ENCODE results near the gene TRIM37.
A peak's percentile ranks its signal among the peaks of the same experiment; 100 is the strongest.
"Not testable (repeated sequence)": the region's sequence is repeated elsewhere in the genome, so short reads cannot be mapped to it uniquely, and the experiment has no call there.

The TRIM37 gene

DNA sequence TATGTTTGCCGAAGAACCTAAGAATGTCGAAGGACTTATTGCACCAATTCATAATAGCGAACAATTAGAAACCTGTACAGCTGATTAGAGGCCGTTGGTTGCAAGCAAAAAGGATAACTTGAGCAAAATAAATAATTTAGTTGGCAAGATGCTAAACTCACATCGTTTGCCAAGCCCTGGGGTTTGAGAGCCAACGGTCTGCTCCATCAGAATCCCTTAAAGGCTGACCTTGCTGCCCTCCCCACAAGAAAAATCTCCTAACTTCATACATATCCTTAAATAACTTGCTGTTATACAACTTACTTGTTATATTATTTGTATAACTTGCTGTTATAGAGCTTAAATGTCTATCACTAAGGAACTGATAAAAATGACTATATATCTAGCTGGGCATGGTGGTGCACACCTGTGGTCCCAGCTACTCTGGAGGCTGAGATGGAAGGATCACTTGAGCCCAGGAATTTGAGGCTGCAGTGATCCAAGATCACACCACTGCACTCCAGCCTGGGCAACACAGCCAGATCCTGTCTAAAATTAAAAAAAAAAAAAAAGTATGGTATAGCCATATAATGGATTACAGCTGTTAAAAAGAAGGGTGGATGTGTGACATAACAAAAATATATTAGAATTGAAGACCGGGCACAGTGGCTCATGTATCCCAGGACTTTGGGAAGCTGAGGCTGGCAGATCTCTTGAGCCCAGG, 1.9 kb upstream of the TRIM37 start:
- DNase-seq, result no peak

DNA sequence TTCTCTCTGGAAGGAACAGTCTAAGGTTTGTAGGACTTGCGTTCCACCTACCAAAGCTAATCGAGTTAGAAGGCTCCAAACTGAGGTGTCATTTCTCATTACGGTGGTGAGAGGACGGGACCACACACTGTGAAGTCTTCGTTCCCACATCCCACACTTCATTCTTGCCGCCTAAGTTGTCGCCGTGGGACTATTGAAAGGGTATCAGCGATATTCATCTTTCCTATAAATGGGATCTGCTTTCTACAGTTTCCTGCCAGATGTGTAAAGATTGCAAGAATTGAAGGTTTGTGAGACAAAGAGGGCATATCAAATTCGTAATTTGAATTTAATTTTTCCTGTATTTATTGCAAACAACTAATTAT, 608 bp upstream of the TRIM37 start:
- DNase-seq, result no peak

- DNase-seq, result peak; percentile 82
These were observed 723 bp downstream of the TRIM37 start for GRCh38 chr17:59105852-59106462.

GRCh38 chr17:59101178-59101577, 5.5 kb downstream of the TRIM37 start:
- no peak for DNase-seq

- no peak for DNase-seq
These were observed 8.8 kb downstream of the TRIM37 start for GRCh38 chr17:59097876-59098275.

- DNase-seq, result no peak
These were observed 11.7 kb downstream of the TRIM37 start for GRCh38 chr17:59094861-59095530.

DNA sequence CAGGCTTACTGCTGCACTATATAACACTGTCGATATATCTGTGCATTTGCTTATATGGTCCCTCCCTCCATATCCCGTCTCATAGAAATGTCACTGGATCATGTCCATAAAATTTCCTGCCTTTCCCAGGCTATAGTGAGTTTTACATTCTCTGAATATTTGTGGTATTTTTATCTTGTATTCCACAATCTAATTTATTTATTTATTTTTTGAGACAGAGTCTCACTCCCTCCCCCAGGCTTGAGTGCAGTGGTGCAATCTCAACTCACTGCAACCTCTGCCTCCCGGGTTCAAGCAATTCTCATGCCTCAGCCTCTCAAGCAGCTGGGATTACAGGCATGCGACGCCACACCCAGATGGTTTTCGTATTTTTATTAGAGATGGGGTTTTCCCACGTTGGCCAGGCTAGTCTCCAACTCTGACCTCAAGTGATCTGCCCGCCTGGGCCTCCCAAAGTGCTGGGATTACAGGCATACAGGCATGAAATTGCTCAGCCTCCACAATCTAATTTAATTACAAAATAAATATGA, 12.9 kb downstream of the TRIM37 start:
- no peak for DNase-seq

- DNase-seq, result no peak
These were observed 13.5 kb downstream of the TRIM37 start for GRCh38 chr17:59093145-59093701.

- not testable (repeated sequence) for DNase-seq
These were observed 16.1 kb downstream of the TRIM37 start for GRCh38 chr17:59090593-59090992.

DNA sequence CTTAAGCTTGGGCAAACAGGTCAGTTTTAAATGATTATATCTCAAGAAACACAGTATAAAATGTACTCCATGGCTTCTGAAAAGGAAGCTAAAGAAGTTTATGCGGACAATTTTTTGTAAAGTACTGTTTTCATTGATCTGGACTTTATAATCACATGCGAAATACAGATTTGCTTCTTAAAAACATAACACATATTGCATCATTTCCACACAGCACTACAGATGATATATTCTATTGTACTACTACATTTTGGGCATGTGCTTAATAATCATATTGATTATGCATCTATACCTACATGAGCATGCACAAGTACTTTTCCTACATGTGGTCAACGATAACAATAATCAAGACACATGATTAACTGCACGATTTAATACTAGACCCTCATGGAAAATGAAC, 22.5 kb downstream of the TRIM37 start:
- DNase-seq, result no peak

- no peak for DNase-seq
These were observed 32.2 kb downstream of the TRIM37 start for GRCh38 chr17:59074494-59074893.

DNA sequence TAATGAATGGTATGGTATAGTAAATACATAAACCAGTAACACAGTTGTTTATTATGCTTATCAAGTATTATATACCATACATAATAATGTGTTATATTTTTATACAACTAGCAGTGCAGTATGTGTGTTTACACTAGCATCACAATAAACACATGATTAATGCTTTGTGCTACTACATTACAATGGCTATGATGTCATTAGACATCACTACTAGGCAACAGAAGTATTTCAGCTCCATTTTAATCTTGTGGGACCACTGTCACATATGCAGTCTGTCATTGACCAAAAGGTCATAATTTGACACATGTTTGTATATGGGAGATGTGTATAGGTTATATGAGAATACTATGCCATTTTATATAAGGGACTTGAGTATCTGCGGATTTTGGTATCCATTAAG, 32.7 kb downstream of the TRIM37 start:
- DNase-seq, result no peak

- DNase-seq, result no peak
These were observed 36.8 kb downstream of the TRIM37 start for GRCh38 chr17:59069856-59070255.

DNA sequence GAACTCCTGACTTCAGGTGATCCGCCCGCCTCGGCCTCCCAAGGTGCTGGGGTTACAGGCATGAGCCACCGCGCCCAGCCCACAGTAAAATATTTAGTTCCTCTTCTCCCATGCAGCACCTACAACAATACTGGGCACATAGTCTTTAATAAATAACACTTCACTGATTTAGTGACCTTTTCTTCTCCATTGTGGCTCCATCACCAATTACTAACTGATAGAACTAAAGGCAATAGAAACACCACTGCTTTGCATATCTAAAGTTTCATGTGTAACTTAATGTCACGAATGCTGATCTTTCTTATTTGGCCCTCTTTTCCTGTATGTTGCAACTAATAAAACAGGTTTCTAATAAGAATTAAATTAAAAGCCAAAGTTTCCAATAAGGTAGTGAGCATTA, 38.9 kb downstream of the TRIM37 start:
- DNase-seq, result no peak

GRCh38 chr17:59067340-59067739, 39.3 kb downstream of the TRIM37 start:
- DNase-seq, result no peak

GRCh38 chr17:59062509-59062908, 44.2 kb downstream of the TRIM37 start:
- DNase-seq, result no peak

GRCh38 chr17:59056857-59057256, 49.8 kb downstream of the TRIM37 start:
- no peak for DNase-seq

GRCh38 chr17:59049798-59050197, 56.9 kb downstream of the TRIM37 start:
- no peak for DNase-seq

DNA sequence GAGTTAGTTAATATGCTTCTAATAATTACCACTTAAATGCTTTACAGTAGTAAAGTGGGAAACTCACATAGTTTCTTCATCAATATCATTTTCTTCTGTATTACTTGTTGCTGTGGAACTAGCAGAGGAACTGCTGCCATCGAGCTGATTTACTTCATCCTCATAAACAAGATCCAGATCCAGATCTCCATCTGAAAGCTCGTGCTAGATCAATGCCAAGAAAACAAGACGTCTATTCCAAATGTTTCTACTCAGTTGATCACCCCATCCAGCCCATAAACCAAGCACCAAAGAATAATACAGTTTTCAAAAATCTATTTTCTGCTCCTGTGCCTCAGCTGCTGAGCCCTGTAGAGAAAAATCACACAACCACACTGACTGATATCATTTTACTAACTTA, 59.1 kb downstream of the TRIM37 start:
- DNase-seq, result no peak

GRCh38 chr17:59046192-59046591, 60.5 kb downstream of the TRIM37 start:
- no peak for DNase-seq

DNA sequence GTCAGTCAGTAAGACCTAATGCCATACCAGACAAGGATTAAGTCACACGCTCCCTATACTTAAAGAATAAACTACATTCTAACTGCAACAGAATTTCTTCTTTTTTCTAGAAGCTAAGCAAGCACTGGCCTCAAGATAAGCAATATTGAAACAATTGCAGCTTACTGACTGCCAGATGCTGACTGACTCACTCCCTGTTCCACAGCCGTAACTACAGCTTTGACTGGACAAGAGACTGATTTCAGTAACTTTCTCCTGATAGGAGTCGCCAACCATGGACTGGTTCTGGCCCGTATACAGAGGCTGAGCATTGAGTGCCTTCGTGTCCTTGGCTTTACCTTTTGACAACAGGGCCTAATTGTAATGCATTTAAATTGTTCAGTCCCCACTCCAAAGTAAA, 67.9 kb downstream of the TRIM37 start:
- DNase-seq, result no peak

DNA sequence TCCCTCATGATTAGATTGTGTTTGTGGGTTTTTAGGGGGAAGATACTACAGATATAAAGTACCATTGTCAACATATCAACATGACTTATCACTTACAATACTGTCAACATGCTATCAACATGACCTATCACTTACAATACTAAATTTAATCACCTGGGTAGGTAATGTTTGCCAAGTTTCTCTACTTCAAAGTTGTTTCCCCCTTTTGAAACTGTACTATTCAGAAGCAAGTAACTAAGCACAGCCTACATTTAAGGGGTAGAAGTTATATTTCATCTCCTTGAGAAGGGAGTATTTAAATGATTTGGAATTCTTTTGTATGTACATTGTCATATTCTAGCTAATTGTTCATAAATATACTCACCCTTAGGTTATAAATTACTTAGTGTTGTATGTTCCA, 68.7 kb downstream of the TRIM37 start:
- no peak for DNase-seq

DNA sequence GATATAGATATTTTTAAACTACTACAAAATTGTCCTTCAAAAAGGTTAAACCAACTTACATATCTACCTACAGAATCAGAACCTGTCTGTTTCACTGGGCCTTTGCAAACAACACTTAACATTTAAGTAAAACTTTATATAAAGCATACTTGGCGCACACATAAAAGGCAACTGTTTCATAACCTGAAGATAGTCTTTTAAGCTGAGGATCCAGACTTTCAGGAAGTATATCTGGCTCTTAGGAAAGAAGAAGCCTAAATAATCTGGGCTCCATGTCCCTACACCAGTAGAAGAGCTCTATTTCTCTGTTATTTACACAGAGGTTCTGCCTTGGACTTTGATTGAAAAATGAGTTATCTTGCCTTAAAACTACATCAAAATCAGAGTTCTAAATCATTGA, 75.9 kb downstream of the TRIM37 start:
- DNase-seq, result no peak

DNA sequence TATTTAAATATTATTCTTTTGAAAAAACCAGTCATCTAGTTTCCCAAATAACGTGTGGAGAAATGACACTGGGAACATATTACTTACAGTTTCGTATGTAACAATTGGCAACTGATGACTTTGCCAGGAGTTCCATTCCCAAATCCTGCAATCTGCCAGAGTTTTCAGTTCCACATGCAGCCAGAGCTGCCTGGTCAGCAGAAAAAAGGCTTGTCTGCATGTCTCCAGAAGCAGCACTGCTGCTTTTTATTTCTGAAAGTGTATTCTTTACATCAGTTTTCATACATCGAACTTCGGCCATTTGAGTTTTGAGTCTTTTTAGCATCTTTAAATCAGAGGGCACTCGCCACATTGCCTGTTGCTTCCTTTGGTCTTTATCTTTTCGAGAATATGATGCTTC, 78.4 kb downstream of the TRIM37 start:
- no peak for DNase-seq
